PC-9 (cell line): ENCODE data around the gene ABCA8.

Source experiments
- EZH2 ChIP-seq: fragments of 200-600 bp; sonication (generic); IDR thresholded peaks from 2 replicates; pipeline ENCODE4 v1.8.0; 2017; ENCODE audit warnings: antibody characterized with exemption, low read depth
- TF ChIP-seq, protein P1 (sequence below): fragments of 200-600 bp; sonication (generic); conservative IDR thresholded peaks from 2 replicates; pipeline ENCODE4 v1.6.1; 2017; ENCODE audit warnings: mixed run types, antibody characterized with exemption, mild to moderate bottlenecking, moderate library complexity

GRCh38 chr17:68954146-68954896 is 871 bp downstream of the ABCA8 start:
- TF ChIP-seq, protein P1, sequence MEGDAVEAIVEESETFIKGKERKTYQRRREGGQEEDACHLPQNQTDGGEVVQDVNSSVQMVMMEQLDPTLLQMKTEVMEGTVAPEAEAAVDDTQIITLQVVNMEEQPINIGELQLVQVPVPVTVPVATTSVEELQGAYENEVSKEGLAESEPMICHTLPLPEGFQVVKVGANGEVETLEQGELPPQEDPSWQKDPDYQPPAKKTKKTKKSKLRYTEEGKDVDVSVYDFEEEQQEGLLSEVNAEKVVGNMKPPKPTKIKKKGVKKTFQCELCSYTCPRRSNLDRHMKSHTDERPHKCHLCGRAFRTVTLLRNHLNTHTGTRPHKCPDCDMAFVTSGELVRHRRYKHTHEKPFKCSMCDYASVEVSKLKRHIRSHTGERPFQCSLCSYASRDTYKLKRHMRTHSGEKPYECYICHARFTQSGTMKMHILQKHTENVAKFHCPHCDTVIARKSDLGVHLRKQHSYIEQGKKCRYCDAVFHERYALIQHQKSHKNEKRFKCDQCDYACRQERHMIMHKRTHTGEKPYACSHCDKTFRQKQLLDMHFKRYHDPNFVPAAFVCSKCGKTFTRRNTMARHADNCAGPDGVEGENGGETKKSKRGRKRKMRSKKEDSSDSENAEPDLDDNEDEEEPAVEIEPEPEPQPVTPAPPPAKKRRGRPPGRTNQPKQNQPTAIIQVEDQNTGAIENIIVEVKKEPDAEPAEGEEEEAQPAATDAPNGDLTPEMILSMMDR, result no peak
- no peak for TF ChIP-seq EZH2
